WERI-Rb-1 (cell line): ENCODE measurements around the gene ZNF3.

Source experiments
- DNase-seq: peaks from one replicate; pipeline ENCODE4 v3.0.0-alpha.2; 2020
- H3K27ac ChIP-seq: fragments of 250-450 bp; sonication (Bioruptor Pico); 2 replicates; pipeline ENCODE4 v1.5.1; 2020; ENCODE audit warnings: mild to moderate bottlenecking, moderate library complexity
- H3K27me3 ChIP-seq: fragments of 250-450 bp; sonication (Bioruptor Pico); 2 replicates; pipeline ENCODE4 v1.5.1; 2021; ENCODE audit warnings: mild to moderate bottlenecking, low read depth, moderate library complexity; ENCODE audit not compliant: insufficient read depth, severe bottlenecking
- H3K36me3 ChIP-seq: fragments of 250-450 bp; sonication (Bioruptor Pico); 2 replicates; pipeline ENCODE4 v1.5.1; 2020; ENCODE audit warnings: mild to moderate bottlenecking, moderate library complexity
- H3K4me3 ChIP-seq: 2 replicates; pipeline ENCODE4 v1.5.1; 2011; ENCODE audit warnings: low read depth, mild to moderate bottlenecking, control low read depth, low read length
- H3K9me3 ChIP-seq: fragments of 250-450 bp; sonication (Bioruptor Pico); 2 replicates; pipeline ENCODE4 v1.5.1; 2021; ENCODE audit warnings: mild to moderate bottlenecking, moderate library complexity; ENCODE audit not compliant: severe bottlenecking
- CTCF ChIP-seq: IDR thresholded peaks from 2 replicates; pipeline ENCODE4 v1.5.1; 2011; ENCODE audit warnings: low read depth, mild to moderate bottlenecking, control low read depth, inconsistent platforms, low read length

Gene ZNF3

DNA sequence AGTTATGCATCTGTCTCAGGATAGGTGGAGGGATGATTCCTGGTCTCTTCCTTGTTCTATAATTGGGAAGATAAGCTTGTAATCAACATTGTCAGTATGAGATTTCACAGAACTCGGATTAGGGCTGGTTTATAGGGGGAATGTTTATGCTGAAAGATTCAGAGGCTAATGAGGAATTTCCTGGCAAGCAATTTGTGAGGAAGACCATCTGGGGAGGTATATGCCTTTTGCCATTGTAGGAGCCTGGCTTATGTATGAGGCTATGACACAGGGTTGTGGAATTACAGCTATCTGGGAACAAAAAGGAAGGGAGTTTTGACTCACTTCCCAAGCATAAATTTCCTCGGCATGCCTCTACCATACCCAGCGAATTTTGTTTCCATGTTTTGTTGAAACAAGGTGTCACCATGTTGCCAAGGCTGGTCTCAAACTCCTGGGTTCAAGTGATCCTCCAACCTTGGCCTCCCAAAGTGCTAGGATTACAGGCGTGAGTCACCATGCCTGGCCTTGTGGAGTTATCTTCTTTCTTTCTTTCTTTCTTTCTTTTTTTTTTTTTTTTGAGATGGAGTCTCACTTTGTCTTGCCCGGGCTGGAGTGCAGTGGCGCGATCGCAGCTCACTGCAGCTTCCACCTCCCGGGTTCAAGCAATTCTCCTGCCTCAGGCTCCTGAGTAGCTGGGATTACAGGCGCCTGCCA, 5.7 kb upstream of the ZNF3 start:
- no peaks in the 10 kb centered on the region for H3K9me3 ChIP-seq
- peaks cover 32% of the 10 kb centered on the region for H3K36me3 ChIP-seq
- DNase-seq: no peak
- TF ChIP-seq CTCF: no peak
- H3K27me3 ChIP-seq: no peaks in the 10 kb centered on the region
- no peak overlapping the region for H3K27ac ChIP-seq
- H3K4me3 ChIP-seq: no peak overlapping the region

- TF ChIP-seq CTCF: no peak
- no peak for DNase-seq
- Histone ChIP-seq H3K27ac (no peak overlapping the region), H3K36me3 (peaks cover 19% of the 10 kb centered on the region), H3K9me3 (no peaks in the 10 kb centered on the region), H3K4me3 (no peak overlapping the region), H3K27me3 (no peaks in the 10 kb centered on the region)
Measured at GRCh38 chr7:100085515-100085914, 4.0 kb upstream of the ZNF3 start.

DNA sequence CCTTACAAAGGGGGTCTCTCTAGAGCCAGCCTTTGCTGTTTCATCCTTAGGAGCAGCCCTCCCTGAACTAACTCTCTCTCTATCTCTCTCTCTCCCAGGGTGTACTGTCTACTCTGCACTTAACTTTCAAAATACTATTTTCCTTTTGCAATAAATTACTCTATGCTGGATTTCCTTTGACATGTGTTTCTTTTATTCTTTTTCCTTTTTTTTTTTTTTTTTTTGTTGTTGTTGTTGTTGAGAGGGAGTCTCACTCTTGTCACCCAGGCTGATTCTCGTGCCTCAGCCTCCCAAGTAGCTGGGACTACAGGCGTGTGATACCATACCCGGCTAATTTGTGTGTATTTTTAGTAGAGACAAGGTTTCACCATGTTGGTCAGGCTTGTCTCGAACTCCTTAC, 1.5 kb upstream of the ZNF3 start:
- H3K9me3 ChIP-seq: no peaks in the 10 kb centered on the region
- H3K4me3 ChIP-seq: no peak overlapping the region
- H3K27ac ChIP-seq: no peak overlapping the region
- no peak for TF ChIP-seq CTCF
- H3K27me3 ChIP-seq: no peaks in the 10 kb centered on the region
- H3K36me3 ChIP-seq: peaks cover 26% of the 10 kb centered on the region
- no peak for DNase-seq

DNA sequence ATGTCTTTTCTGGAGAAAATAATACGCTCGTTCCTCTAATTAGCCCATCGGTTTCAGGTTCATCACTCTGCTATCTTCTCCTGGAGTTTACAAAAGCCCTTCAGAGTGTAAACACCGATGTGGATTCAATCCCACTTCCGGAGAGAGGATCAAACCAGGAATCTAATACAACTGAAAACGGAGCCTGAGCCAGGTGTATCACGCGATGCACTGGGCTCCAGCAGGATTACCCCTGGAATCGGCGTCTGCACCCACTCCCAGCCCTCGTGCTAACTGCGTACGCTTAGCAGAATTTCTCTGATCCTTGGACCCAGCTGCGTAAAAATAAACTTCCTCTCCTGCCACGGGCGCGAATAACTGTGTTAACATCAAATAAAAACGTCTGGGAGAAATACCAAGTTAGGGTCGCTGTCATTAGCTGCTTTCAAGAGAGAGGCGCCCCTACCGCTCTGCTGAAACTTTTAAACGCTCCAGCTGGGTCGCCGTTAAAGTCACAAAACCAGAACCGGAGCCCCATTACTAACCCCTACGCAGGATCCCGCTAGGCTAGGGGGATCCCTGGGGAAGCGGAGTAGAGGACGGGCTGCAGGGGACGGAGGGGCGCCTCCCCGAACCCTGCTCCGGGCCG, 502 bp downstream of the ZNF3 start:
- peak overlapping the region; percentile 99 for H3K4me3 ChIP-seq
- peak; percentile 32 for DNase-seq
- H3K27ac ChIP-seq: peak overlapping the region; percentile 93
- peaks cover 46% of the 10 kb centered on the region for H3K36me3 ChIP-seq
- TF ChIP-seq CTCF: no peak
- no peaks in the 10 kb centered on the region for H3K9me3 ChIP-seq
- no peaks in the 10 kb centered on the region for H3K27me3 ChIP-seq

DNA sequence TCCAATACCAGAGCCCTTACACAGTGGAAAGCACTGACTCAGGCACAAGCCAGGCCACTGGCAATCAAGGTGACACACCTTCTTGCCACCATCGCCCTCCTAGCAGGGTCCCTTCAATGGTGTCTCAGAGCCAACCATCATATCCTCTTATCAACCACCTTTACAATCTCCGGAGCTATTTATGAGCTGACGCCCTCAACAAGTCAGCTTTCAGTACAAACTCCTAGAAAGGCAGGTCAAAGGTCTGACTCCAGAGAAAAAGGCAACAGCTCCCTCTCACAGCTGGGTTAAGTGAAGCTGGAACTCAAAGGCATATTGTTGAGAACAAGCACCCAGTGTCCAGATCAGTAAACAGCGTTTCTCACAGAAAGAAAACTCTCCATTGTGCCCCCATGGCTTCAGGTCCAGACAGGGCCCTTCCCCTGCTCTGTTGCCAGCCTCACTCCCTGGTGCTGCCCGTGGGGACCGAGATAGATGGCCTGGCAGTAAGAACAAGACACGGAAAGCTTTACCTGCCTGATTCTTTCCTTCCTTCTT, 2.4 kb downstream of the ZNF3 start:
- TF ChIP-seq CTCF: no peak
- Histone ChIP-seq H3K36me3 (peaks cover 65% of the 10 kb centered on the region), H3K27me3 (no peaks in the 10 kb centered on the region), H3K27ac (no peak overlapping the region), H3K9me3 (no peaks in the 10 kb centered on the region), H3K4me3 (no peak overlapping the region)
- no peak for DNase-seq
